Coronary artery (tissue), 2 donors: Measurements from ENCODE around the gene B4GAT1.

Experiments
- DNase-seq: peaks from one replicate; pipeline ENCODE4 v3.0.0-alpha.2; 2017; ENCODE audit warnings: low spot score
- H3K27ac ChIP-seq, 2 donors: fragments of 200-600 bp; sonication (generic); one replicate each; pipeline ENCODE4 v1.5.1; 2016 to 2019
- H3K4me3 ChIP-seq: fragments of 200-600 bp; sonication (generic); 2 replicates; pipeline ENCODE4 v1.5.1; 2016; ENCODE audit warnings: mild to moderate bottlenecking, moderate library complexity
- CTCF ChIP-seq: fragments of 200-600 bp; sonication (generic); IDR thresholded peaks from one replicate; pipeline ENCODE4 v1.5.1; 2019; ENCODE audit warnings: antibody characterized with exemption

B4GAT1 gene

GRCh38 chr11:66337103-66337899, 10.1 kb downstream of the B4GAT1 start:
- H3K27ac ChIP-seq, result peak overlapping the region in 1 of 2 donors; percentile 79

GRCh38 chr11:66336234-66337102, 11.0 kb downstream of the B4GAT1 start, which contains the start of gene RIN1:
RIN1 (minus strand) TSS chr11:66336434; CDS start chr11:66336402, 32 bp downstream.
- peak within 1 kb of the TSS; percentile 87 for H3K4me3 ChIP-seq
- no peak for TF ChIP-seq CTCF
- peak within 1 kb of the TSS; percentile 48 to 79 for H3K27ac ChIP-seq
- DNase-seq, result peak; percentile 85

More at GRCh38 chr11:66337103-66337899, 10.1 kb downstream of the B4GAT1 start:
- DNase-seq, result peak; percentile 69
- H3K4me3 ChIP-seq, result no peak overlapping the region
- no peak for TF ChIP-seq CTCF

- TF ChIP-seq CTCF, result no peak
- DNase-seq, result peak; percentile 79
- peak overlapping the region; percentile 48 to 79 for H3K27ac ChIP-seq
- peak overlapping the region; percentile 87 for H3K4me3 ChIP-seq
These were observed 11.7 kb downstream of the B4GAT1 start for GRCh38 chr11:66335531-66336233.

- DNase-seq, result peak; percentile 71
- no peak for TF ChIP-seq CTCF
- Histone ChIP-seq H3K27ac (peak overlapping the region in 1 of 2 donors; percentile 79), H3K4me3 (peak overlapping the region; percentile 87)
These were observed 12.6 kb downstream of the B4GAT1 start for GRCh38 chr11:66334605-66335442.

GRCh38 chr11:66333896-66334604, 13.4 kb downstream of the B4GAT1 start:
- Histone ChIP-seq H3K27ac (no peak overlapping the region), H3K4me3 (no peak overlapping the region)
- TF ChIP-seq CTCF, result no peak
- DNase-seq, result peak; percentile 70
